ENCODE results near the gene AP1AR.
"Not testable (repeated sequence)": the region's sequence is repeated elsewhere in the genome, so short reads cannot be mapped to it uniquely, and the experiment has no call there.

AP1AR gene

DNA sequence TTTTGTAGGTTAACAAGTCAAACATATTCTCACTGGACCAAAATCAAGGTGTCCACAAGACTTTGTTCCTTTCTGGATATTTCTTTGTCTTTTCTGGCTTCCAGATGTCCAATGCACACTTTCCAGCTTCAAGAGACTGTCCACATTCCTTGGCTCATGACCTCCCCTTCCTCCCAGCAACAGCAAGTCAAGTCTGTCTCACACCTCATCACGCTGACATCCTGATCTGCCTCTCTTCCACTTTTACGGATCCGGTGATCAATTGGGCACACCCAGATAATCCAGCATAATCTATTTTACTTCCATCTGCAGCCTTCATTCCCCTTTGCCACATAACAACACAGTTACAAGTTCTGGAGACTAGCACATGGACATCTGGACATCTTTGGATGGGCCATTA is 44.5 kb downstream of the AP1AR start:
- Histone ChIP-seq H3K4me3 (no peak overlapping the region), H3K27ac (no peak overlapping the region)

DNA sequence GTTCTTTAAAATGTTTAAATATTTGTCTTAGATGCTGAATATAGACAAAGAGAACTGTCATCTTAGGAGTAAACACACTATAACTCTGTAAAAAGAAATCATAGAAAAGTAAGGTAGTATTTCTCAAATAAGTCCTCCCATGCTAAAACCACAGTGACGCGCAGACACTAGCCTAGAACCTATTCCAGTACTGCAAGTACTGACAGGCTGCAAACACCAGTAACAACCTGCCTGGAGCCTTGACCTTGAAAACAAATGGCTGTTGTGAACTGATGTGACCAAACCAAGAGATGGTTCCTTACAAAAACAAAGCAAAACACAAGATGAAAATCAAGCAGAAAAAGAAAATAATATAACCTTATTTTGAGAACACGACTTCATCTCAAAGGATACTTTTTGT is 45.6 kb downstream of the AP1AR start:
- peak overlapping the region in 3 of 21 experiments; percentile 0 to 50 (median 31) for H3K27ac ChIP-seq
- no peak overlapping the region for H3K4me3 ChIP-seq

DNA sequence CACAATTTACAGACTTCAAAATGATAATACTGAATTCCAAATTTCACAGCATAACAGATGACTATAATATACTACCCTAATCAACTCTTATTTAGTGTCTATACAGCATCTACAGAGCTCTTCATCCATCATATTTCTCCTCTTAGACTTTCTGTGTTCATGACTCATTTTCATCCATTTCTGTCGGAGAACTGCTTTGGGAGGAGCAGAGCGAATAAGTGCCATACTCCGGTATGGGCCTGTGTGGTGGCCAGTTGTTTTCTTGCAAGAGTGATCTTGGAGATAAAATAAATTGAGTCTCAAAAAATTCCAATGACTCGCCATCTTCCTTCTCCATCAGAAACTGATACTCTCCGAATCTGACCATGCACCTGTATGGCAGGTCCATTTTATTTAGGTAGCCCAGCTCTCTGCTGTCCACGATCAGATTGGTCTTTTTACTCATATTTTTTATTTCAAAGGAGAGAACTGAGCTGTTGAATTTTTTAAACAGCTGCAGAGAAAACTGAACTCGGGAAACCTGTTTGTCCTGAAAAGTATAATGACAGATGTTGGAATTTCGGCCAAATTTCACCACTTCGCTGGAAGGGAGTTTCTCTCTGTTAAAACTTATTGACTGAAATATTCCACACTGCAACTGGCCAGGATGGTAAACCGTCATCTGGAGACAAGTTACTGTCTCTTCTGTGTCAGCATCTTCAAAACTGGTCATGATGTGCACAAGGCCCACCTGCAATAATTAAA is 46.3 kb downstream of the AP1AR start:
- H3K27ac ChIP-seq = peak overlapping the region in 3 of 21 experiments; percentile 0 to 31 (median 24)
- H3K4me3 ChIP-seq = no peak overlapping the region

DNA sequence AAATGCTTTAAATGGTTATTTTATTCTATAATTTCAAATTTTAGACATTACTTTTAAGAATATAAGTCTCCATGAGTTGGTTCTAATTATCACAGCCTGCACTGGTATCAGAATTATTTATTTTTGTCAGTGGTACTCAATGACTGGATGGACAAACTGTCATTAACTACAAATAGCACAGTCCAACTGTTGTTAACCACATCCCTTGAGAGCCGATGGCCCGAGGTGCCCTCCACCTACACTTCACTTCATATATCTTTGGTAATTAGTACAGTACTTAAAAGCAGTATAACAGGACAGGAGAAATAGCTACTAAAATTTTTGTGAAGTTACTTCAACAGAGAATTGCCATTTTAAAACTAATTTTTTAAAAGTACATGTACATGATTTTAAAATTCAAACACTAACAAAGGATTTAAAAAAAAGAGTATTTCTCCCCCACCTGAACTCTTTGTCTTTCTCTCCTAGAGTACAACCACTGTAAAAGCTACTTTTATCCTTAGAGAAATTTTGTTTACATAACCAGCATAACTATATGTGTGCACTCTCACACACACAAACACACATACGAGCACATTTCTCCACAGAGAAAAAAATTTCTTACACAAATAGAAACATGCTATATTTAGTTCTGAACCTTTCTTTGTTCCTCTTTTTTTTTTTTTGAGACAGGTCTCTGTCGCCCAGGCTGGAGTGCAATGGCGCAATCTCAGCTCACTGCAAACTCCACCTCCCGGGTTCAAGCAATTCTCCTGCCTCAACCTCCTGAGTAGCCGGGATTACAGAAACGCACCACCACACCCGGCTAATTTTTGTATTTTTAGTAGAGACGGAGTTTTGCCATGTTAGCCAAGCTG is 47.7 kb downstream of the AP1AR start:
- Histone ChIP-seq H3K27ac (peak overlapping the region in 4 of 21 experiments; percentile 12 to 44 (median 34)), H3K4me3 (no peak overlapping the region)

DNA sequence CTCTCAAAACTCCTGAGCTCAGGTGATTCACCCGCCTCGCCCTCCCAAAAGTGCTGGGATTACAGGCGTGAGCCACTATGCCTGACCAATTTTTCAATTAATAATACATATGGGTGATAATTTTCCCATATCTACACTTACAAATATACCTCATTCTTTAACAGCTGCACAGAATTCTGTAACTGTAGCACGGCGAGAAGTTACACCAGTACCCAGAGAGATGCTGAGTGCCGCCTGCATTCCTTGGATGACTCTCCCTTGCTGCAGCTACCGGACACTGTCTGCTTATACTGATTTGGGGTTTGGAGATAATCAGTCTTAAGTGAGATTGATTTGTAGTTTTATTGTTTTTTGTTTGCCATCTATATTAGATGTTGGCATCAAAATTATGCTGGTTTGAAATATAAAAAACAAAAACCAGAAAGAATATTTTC is 48.3 kb downstream of the AP1AR start:
- Histone ChIP-seq H3K4me3 (no peak overlapping the region), H3K27ac (peak overlapping the region in 2 of 21 experiments; percentile 12 to 14)

DNA sequence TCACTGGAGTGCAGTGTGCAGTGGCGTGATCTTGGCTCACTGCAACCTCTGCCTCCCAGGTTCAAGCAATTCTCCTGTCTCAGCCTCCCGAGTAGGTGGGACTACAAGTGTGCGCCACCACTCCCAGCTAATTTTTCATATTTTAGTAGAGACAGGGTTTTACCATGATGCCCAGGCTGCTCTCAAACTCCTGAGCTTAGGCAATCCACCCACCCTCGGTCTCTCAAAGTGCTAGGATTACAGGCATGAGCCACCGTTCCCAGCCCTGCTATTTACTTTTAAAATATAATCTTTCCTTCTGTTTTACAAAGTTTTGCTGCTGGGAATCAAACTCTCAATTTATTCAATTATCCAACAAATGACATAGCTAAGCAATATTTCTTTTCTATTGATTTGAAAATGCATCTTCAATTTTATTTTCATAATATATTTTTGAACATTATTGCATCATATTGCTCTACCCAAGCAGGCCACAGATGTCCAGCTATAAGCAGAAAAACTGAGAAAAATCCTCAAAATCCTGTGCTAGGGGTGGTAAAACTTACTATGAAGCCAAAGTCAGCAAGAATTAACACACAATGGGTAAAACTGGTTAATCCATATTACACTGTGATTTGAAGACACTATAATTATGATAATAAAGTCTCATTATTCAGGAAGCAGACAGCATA is 48.9 kb downstream of the AP1AR start:
- Histone ChIP-seq H3K27ac (peak overlapping the region in 1 of 21 experiments; percentile 34), H3K4me3 (no peak overlapping the region)

DNA sequence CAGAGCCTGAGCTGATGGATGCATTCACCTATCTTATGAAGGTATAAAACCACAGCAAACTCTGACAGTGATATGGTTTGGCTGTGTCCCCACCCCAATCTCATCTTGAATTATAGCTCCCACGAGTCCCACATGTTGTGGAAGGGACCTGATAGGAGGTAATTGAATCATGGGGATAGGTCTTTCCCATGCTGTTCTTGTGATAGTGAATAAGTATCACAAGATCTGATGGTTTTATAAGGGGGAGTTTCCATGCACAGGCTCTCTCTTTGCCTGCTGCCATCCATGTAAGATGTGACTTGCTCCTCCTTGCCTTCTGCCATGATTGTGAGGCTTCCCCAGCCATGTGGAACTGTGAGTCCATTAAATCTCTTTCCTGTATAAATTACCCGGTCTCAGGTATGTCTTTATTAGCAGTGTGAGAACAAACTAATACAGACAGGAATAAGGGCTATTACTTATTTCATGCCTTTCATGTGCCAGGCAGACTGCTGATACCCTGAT is 50.4 kb downstream of the AP1AR start:
- not testable (repeated sequence) for H3K4me3 ChIP-seq, H3K27ac ChIP-seq

DNA sequence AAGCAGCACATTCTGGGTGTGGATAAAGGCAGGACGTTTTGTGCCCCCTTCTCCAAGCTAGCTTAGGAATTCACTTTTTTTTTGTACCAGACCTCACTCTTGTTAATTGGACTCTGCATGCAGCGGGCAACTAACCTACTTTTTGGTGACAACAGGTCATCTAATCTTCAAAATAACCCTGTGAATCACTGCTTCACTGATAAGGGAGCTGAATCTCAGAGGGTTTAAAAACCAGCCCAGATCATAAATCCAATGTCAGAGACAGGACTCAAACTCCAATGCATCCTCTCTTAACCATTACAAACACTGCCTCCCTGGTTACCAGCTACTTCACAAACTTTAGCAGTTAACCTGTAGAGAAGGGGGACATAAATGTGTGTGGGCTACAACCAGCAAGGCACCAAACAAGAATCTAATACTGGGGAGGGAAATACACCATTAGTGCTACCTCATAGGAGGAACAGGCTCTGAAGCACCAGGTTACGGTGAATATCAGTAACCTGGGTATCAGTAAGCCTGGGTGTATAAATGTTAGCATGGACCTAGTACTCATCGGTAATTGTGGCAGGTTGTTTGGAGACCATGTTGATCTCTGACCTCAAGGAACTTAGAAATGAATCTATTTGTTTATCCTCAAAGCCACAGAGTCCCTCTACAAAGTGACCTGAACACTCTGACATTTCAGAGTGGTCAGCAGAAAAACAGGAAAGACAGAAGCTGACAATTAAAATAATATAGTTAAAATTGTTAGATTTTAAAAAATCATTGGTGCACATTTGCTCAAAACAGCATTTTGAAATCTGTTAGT is 51.5 kb downstream of the AP1AR start:
- Histone ChIP-seq H3K27ac (peak overlapping the region in 4 of 21 experiments; percentile 3 to 94 (median 84)), H3K4me3 (no peak overlapping the region)

DNA sequence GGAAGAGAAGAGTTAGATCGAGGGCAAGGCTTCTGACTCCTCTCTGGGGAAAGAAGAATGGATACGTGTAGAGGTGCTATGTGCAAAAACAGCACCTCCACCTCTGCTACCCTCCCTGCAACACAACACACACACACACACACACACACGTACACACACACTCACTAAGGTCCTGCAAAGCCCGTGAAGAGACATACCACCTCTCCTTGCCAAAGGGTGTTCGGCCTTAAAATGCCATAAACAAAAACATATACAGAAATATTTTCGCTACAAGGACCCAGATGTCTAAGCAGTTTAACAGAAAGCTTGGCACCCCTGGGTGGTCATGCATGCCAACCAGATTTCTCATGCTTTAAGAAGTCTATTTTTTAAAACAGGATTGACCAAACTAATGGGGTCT is 52.6 kb downstream of the AP1AR start:
- Histone ChIP-seq H3K27ac (peak overlapping the region in 19 of 21 experiments; percentile 71 to 95 (median 86)), H3K4me3 (peak overlapping the region; percentile 55 to 83 (median 72))

DNA sequence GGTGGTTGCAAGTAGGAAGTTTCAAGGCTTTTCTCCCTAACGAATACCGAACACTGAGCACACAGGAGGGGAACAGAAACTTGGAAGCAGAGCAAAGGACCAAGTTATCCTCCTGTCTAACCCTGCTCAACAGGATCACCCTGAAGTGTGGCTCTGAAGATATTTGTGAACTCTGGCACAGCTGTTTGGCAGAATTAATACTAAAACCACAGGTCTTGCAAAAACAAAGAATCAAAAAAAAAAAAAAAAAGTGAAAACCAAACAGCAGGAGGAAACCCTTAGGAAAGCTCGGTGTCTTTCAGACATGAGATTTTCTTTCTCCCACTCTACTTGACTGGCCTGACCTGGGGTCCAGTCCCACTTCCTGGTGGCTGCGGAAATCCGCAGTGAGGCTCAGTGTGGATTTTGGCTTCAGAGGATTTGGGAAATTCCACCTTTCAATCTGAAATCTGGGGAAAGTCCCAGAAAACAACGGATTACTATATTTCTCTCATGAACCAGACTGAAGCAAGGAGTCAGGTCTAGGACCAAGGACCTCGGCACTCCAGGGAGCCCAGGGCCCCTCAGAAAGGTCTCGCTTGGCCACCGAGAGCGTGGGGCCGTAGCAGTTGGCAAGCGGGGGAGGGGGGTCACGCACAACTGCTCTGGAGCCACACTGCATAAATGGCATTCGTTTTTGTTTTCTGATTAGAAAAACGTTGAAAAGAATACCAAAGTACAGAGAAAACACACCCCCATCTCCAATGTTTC is 53.2 kb downstream of the AP1AR start:
- Histone ChIP-seq H3K4me3 (peak overlapping the region; percentile 55 to 83 (median 72)), H3K27ac (peak overlapping the region in 20 of 21 experiments; percentile 71 to 95 (median 86))

DNA sequence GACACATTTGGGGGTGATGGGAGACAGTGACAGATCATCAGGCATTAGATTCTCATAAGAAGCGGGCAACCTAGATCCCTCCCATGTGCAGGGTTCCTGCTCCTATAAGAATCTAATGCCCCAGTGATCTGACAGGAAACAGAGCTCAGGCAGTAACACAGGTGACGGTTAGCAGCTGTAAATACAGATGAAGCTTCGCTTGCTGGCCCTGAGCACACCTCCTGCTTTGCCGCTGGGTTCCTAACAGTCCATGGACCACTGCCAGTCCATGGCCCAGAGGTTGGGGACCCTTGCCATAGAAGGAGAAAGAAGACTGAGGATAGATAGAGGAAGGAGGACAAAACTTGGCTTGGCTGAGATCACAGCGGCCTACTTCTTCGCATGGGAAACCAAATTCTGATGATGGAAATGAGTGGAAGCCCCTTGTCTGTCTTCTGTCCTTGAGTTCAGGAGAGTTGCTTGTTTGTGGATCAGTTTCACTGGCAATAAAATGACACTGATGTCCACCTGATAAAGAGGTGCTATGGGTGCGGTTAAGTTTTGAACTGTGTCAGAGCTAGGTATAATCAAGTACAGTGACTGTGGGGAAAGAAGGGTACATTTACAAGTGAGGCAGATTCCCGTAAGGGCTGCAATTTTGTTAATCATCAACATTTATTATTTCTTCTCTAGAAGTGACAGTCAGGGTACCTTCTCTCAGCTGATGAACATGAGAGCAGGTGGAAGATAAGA is 55.8 kb downstream of the AP1AR start:
- Histone ChIP-seq H3K27ac (peak overlapping the region in 7 of 21 experiments; percentile 45 to 95 (median 66)), H3K4me3 (no peak overlapping the region)

DNA sequence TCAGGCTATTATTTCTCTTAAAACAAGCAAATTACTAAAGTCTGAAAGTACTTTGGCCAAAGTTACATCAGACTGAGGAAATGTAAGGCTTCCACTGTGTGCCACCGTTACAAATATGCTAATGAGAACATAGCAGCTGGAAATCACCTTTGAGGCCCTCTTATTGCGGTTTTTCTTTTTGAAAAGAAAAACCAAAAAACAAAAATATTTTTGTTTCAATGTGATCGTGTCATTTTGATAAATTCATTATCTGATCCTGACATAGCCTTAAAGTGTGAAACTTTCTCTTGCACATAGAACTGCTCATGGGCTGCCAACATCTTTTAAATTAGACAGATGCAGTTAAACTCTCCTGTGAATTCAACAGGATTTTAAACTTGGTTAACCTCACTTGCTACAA is 56.9 kb downstream of the AP1AR start:
- Histone ChIP-seq H3K4me3 (no peak overlapping the region), H3K27ac (peak overlapping the region in 3 of 21 experiments; percentile 45 to 94 (median 73))

DNA sequence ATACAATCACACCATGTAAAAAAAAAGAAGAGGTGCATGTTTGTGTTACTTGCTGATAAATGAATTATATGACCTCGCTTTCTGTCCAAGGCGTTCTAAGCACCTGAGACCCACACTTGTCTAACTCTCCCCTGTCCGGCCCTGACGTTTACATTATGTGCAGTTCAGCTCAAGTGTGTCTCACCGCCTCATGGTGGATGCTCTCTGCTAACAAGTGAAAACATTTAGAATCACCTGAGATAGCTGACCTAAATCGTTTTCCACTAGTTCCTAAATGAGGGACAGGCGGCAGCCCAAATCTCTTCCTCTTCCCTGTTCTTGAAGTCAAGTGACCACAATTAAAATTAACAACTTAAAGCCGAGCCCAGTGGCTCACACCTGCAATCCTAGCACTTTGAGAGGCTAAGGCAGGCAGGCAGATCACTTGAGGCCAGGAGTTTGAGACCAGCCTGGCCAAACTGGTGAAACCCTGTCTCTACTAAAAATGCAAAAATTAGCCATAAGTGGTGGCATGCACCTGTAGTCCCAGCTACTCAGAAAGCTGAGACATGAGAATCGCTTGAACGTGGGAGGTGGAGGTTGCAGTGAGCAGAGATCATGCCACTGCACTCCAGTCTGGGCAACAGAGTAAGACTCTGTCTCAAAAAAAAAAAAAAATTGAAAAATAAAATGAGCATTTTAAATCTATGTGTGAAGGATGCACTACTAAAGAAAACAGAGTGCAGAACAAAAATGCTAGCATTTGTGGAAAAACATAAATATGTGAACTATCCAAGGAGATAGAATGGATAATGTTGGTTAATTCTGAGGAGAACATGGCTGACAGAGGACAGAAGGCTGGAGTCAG is 58.0 kb downstream of the AP1AR start:
- Histone ChIP-seq H3K27ac (peak overlapping the region in 2 of 21 experiments; percentile 14 to 45), H3K4me3 (no peak overlapping the region)

DNA sequence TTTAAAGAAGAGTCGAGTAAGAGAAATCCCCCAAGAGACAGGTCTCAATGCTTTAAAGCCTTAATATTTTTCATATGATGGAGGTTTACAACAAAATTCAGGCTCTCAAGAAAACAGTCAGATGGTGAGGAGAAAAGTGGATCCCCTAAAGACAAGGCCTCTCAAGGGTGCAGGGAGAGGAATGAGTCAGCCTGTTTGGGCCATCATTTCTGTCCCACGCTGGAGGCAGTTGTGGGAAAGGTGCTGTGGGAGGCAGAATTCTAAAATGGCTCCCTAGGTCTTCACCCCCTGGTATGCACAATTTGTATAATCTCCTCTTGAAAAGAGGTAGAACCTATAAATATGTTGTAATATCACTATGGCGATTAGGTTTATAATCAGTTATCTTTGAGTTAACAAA is 58.8 kb downstream of the AP1AR start:
- Histone ChIP-seq H3K4me3 (no peak overlapping the region), H3K27ac (no peak overlapping the region)

DNA sequence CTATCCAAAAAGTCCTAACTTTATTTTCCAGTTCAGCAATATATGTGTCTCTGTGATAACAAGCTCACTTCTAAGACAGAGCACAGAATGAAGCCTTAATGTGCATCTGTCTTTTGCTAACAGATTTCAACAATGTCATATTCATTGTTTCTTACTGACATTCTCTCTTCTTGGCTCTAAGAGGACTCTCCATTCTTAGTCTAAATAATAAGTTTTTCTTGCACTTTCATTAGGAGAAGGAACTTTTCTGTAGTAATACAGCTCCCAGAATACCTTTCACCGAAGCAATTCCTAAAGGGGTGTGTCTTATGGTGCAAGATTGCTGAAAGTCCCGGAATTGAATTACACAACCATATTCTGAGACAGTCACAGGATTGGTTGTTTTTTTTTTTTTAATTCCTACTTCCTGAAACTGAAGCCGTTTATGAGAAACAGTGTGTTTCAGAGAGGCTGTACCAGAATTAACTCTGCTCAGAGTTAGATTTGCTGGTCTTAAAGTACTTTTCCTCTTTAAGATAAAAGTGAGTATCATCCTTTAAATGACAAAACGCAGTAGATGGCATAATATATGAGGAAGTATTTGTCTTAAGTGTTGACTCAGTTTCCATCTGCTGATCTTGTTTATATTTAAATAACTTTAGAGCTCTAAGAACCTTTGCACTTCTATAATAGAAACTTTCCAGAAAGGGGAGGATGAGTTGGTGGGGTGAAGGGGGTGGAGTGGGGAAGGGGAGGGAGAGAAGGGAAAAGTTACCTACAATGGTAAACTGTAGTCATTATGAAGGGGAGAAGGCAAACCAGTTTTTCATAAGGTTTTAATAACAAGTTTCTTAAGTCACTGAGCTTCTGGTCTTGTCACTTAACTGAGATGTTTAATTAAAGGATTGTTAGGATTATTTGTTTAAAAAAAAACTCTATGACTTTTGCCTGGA is 65.6 kb downstream of the AP1AR start, which contains the start of gene ALPK1:
ALPK1 (plus strand) TSS at position 421 of the 932 bp plus-strand sequence.
- Histone ChIP-seq H3K27ac (peak within 1 kb of the TSS in 19 of 21 experiments; percentile 71 to 90 (median 82)), H3K4me3 (peak within 1 kb of the TSS; percentile 25 to 46 (median 33))

DNA sequence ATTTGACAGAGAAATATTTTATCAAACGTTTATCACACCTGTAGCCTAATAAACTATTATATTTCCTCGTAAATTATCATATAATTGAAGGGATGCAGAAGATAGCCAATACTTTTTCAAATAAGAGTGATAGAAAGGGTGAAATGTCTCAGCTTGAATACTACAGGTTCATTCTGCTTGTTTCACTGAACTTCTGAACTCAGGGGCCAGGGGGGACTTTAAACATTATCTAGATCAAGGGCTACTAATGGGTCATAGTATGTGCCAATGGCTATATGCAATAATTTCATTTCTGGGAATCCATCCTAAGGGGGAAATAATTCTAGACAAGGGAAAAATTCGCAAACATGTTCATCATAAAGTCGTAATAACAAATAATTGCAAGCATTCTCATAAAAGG is 68.1 kb downstream of the AP1AR start:
- Histone ChIP-seq H3K27ac (no peak overlapping the region), H3K4me3 (no peak overlapping the region)
